ENCODE data around the gene KRT86.
"Not testable (repeated sequence)": the region's sequence is repeated elsewhere in the genome, so short reads cannot be mapped to it uniquely, and the experiment has no call there.

KRT86 gene

DNA sequence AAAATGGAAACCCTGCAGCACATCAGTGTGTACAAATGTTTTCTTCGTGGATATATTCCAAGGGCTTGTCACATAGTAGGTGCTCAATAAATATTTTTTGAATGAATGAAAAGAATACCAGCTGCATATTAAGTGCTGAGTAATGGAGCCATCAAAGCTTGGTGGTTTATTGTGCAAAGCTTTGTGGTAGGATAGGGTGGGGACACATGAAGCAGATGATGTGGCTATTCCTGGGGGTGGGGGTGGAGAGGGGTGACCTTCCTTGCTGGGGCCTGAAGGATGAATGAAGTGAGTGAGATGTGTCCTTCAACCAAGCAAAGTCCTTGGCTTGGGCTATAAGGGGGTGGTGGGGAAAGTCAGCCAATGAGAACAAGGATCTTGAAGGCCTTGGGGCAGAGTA, 21.2 kb downstream of the KRT86 start:
- no peak for DNase-seq

DNA sequence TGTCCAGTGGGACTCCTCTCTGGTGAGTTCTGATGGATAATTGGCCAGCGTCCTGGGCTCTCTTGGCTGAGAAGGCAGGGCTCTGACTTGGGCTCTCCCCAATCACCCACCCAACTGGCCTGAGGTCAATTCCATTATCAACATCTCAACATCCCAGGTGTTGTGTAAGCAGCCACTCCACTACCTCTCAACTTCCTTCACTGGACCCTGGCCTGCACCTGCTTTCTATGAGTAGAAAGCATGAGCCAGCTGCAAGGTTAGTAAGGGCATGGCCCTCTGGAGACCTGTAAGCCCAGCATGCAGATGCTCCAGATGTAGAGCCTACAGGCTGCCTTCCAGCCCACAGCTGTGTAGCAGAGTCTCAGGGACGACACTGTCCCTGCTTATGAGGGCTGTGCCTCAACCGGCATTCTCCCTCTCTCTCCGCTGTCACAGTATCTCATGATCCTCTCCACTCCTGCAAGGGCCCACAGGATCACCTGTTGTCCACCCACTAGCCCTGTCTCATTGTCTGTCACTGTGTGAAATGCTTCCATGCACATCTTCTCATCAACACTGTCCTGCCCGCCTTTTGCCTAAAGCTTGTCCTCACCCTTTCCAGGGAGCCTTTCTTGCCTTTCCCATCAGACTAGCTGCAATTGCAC, 22.2 kb downstream of the KRT86 start:
- DNase-seq = no peak

DNA sequence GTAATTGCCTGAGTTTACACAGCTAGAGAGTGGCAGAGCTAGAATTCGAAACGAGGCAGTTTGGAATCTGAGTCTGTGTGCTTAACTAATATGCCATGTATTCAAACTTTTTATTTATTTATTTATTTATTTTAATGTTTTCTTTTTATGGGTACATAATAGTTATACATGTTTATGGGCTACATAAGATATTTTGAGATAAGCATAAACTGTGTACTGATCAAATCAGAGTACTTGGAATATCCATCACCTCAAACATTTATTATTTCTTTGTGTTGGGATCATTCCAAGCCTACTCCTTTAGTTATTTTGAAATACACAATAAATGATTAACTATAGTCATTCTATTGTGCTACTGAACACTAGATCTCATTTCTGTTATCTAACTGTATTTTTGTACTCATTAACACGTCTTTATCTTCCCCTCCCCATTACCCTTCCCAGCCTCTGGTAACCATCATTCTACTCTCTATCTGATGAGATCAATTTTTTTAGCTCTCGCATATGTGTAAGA, 24.3 kb downstream of the KRT86 start:
- DNase-seq = no peak

DNA sequence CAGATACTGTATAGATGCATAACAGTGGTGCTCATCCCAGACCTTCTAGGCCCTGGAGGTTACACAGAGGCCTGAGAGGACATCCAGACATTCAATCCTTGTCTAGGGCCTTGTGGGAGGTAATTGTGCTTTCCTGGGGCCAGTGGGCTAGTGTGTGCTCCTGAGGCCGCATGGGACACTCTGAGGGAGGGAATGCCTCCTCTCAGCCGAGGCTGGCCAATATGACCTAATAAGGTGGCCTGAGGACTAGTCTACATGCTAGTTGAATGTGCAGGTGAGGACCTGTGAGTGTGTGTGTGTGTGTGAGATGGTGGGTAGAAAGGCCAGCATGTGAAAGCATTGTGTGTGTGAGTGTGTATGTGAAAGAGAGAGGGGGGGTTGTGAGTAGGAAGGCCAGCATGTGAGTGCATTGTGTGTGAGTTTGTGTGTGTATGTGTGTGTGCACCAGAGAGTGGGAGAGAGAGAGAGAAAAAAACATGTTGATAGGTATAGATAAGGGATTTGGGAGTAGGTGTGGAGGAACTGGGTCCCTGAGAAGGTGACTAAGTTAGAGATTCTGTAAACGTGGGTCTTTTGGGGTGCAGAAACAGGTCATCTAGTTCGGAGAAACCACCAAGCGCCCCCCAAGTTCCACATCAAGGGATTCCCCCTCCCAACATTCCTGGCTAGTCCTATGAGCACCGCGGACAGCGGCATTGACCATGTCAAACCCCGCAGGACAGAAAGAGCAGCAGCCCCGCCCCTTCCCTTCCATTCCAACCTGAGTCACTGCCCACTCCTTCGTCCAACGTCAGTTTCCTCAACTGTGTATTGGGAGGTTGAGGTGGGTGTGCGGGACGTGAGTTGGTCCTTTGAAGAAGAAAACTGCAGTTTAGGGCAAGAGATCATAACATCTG, 26.6 kb downstream of the KRT86 start:
- DNase-seq = no peak

DNA sequence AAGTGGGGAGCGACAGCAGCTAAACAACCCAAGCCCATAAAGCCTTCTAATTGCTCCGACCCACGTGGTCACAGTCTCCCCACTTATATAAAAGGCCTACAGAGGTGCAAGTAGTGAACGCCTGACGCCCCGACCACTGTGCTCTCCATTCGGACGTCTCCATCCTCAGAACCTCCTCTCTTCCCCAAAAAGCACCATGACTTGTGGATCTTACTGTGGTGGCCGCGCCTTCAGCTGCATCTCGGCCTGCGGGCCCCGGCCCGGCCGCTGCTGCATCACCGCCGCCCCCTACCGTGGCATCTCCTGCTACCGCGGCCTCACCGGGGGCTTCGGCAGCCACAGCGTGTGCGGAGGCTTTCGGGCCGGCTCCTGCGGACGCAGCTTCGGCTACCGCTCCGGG, 27.3 kb downstream of the KRT86 start:
- not testable (repeated sequence) for DNase-seq

- not testable (repeated sequence) for DNase-seq
Measured at GRCh38 chr12:52302242-52302914, 27.9 kb downstream of the KRT86 start.

GRCh38 chr12:52304941-52305411, 30.5 kb downstream of the KRT86 start:
- not testable (repeated sequence) for DNase-seq

DNA sequence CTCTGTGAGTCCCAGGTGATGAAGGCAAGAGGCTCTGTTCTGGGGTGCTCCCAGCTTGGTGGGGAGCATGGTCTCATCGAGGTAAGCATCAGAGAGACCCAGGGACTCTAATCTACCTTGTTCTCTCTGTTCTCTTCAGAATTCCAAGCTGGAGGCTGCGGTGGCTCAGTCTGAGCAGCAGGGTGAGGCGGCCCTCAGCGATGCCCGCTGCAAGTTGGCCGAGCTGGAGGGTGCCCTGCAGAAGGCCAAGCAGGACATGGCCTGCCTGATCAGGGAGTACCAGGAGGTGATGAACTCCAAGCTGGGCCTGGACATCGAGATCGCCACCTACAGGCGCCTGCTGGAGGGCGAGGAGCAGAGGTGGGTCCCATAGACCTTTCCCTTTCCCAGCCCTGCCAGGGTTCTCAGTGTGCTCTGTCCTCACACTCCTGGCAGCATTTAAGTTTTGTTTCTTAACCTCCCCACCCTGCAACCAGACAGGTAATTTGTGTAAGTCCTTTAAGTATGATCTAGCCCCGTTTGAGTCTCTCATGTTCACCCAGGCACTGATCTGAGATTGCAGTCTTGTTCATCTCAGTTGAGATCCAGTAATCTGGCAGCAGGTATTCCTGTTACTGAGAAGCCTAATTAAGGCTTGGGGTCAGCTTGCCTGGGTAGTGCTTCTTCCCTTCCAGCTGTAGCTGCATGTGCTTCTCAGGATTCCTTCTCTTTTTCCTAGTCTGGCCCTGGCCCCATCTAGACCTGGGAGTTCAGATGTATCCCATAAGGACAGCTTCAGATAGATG, 31.7 kb downstream of the KRT86 start:
- DNase-seq = no peak

- DNase-seq = no peak
Measured at GRCh38 chr12:52306731-52307130, 32.3 kb downstream of the KRT86 start.

DNA sequence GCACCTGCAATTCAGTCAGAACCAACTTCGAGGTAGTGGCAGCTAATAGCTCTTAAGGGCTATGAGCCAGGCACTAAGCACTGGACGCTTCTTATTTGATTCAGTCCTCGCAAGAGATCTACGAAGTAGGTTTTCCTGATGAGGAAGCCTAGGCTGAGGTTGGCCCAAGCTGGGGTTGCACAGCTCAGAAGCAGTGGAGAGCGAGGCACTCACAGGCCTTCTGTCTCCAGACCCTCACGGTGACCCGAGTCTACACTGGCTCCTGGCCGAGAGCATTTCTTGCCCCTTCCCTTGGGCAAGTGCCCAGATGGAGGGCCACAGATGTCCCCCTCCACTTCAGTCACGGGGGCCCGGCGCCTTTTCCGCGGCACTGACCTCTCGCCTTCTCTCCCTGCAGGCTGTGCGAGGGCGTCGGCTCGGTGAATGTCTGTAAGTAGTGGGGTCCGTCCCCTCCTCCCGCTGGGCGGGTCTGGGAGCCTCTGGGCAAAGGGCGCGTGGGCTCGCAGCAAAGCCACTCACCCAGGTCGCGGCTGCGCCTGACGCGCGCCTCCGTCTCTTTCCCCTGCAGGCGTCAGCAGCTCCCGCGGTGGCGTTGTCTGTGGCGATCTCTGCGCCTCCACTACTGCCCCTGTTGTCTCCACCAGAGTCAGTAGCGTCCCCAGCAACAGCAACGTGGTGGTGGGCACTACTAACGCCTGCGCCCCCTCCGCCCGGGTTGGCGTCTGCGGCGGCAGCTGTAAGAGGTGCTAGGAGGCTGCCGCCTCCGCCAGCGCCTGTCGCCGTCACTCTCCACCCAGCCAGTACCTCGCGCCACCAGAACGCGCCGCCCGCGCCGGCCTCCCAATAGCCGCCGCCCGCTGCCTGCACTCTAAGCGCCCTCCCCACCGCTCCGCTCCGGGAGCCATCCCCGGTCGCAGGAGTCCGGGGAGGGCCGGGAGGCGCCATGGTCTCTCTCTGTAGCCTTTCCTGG, 33.7 kb downstream of the KRT86 start:
- DNase-seq = no peak

- DNase-seq = no peak
Measured at GRCh38 chr12:52308806-52309425, 34.5 kb downstream of the KRT86 start.

- no peak for DNase-seq
Measured at GRCh38 chr12:52310622-52311284, 36.3 kb downstream of the KRT86 start.

- no peak for DNase-seq
Measured at GRCh38 chr12:52311285-52311648, 36.8 kb downstream of the KRT86 start.

DNA sequence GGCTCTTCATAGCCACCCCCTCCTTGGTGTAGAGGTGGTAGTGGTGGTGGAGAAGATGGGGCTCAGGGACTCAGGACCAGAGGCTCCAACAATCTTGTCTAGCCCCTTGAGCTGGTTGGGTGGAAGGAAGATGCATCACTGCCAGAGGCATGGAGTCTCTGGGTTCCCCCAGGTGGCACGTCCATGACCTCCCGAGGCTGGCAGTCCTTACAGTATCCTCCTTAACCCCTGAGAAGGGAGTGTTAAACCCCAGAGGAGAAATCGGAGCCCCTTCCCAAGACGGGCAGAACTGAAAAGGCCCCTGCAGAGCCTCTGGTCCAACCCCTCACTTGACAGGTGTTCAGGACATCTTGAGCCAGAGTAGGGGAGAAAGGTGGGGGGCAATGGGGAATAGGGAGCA, 37.6 kb downstream of the KRT86 start:
- no peak for DNase-seq

DNA sequence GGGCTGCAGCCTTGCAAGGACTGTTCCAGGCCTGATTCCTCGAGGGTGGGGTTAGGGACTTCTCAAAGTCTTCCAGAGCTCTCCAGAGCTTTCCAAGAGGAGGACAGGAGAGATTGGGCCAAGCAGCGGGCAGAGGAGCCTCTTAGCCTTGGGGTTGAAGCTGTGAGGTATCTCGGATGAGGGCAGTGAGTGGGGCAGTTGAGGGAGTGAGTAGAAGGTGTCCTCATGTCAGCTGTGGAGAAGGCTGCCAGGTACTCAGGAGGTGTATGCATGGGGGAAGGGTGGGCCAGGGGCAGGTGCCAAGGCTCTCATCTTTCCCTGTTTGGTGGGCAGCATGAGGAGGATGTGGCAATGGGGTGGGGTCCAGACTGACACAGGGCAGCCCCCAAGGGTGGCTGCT, 39.0 kb downstream of the KRT86 start:
- no peak for DNase-seq

- DNase-seq = no peak
Measured at GRCh38 chr12:52313926-52314325, 39.5 kb downstream of the KRT86 start.

- no peak for DNase-seq
Measured at GRCh38 chr12:52314511-52314910, 40.1 kb downstream of the KRT86 start.

DNA sequence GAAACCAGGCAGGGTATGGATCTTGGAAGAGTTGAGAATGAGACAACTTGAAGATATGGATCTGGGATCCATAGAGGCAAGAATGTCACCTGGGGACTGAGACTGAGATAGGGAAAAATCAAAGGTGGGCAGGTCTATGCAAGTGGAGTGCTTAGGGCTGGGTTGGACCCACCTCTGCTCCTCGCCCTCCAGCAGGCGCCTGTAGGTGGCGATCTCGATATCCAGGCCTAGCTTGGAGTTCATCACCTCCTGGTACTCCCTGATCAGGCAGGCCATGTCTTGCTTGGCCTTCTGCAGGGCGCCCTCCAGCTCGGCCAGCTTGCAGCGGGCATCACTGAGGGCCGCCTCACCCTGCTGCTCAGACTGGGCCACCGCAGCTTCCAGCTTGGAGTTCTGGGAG, 41.3 kb downstream of the KRT86 start:
- DNase-seq = not testable (repeated sequence)

DNA sequence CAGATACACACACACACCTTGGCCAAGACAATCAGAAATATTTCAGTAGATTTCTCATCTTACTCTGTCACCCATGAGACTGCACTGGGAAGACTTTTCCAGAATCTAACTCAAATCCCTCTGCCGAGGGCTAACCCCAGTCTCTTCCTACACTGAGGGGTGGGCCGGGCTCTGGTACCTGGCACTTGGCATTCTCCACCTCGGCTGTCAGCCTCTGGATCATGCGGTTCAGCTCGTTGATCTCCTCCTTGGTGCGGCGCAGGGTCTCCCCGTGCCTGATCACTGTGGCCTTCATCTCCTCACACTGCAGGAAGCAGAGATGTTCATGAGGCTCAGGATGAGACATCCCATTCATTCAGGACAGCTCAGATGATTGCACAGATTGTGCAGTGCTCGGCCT, 41.8 kb downstream of the KRT86 start:
- DNase-seq = no peak

- no peak for DNase-seq
Measured at GRCh38 chr12:52316701-52317100, 42.3 kb downstream of the KRT86 start.
